ENCODE data around the gene CD28. TPM values are rescaled to one million over a fixed set of nuclear protein-coding genes. Genes with fewer than 3 reads are reported as not detected.

The CD28 gene
- total and polyA plus RNA-seq, 2 donors (not counting 1 experiment from before 2014, with no cell fraction given) = 0.03 TPM; not detected in 1

DNA sequence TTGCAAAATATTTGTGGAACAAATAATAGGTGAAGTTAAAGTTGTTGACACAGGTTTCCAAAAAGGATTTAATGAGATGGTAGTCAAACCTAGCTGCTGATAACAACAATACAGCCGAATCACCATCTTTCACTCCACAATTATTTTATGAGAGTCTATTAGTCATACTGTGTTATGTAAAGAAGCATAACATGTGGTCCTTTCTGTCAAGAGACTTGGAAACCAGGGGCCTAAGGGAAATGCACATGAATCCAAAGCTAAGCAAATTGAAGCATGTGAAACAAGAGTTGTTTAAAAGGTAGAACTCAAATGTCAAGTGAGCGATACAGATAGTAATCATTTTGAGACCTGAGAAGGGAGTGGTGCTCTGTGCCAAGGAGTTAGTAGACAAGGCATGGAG is 16.0 kb downstream of the CD28 start:
- H3K27ac ChIP-seq (ENCODE audit: insufficient read depth, low read length) = no peak overlapping the region
- no peaks in the 10 kb centered on the region for H3K36me3 ChIP-seq (ENCODE audit: control insufficient read depth, insufficient read depth, low read length)
- DNase-seq (ENCODE audit: low read depth in 2 of 2) = peak in 1 of 2 donors; percentile 43
- H2AFZ ChIP-seq (ENCODE audit: low read length) = no peak overlapping the region
- H3K4me1 ChIP-seq (ENCODE audit: control insufficient read depth, extremely low read depth, insufficient read depth, low read length) = no peaks in the 10 kb centered on the region
- no peaks in the 10 kb centered on the region for H4K20me1 ChIP-seq (ENCODE audit: control insufficient read depth, extremely low read depth, insufficient read depth, low read length)
- no peaks in the 10 kb centered on the region for H3K27me3 ChIP-seq (ENCODE audit: control insufficient read depth, insufficient read depth, low read length)
- no peak overlapping the region for H3K4me2 ChIP-seq (ENCODE audit: extremely low read depth, insufficient read depth, low read length)
- H3K79me2 ChIP-seq (ENCODE audit: control insufficient read depth, insufficient read depth, low read length) = no peaks in the 10 kb centered on the region
- no peak overlapping the region for H3K9ac ChIP-seq (ENCODE audit: insufficient read depth, low read length)
- no peaks in the 10 kb centered on the region for H3K9me3 ChIP-seq (ENCODE audit: control insufficient read depth, insufficient read depth, low read depth, low read length)
- H3K4me3 ChIP-seq (replicated peaks in 1 of 4; ENCODE audit: control extremely low read depth in 1 of 4, insufficient read depth in 1 of 4, low read depth in 3 of 4, low read length in 4 of 4) = no peak overlapping the region
- TF ChIP-seq, protein P1, sequence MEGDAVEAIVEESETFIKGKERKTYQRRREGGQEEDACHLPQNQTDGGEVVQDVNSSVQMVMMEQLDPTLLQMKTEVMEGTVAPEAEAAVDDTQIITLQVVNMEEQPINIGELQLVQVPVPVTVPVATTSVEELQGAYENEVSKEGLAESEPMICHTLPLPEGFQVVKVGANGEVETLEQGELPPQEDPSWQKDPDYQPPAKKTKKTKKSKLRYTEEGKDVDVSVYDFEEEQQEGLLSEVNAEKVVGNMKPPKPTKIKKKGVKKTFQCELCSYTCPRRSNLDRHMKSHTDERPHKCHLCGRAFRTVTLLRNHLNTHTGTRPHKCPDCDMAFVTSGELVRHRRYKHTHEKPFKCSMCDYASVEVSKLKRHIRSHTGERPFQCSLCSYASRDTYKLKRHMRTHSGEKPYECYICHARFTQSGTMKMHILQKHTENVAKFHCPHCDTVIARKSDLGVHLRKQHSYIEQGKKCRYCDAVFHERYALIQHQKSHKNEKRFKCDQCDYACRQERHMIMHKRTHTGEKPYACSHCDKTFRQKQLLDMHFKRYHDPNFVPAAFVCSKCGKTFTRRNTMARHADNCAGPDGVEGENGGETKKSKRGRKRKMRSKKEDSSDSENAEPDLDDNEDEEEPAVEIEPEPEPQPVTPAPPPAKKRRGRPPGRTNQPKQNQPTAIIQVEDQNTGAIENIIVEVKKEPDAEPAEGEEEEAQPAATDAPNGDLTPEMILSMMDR (conservative IDR thresholded peaks at IDR 0.05 in 1 of 2, IDR thresholded peaks at IDR 0.05 in 1 of 2; ENCODE audit: low read depth in 1 of 2, low read length in 2 of 2) = no peak
- TF ChIP-seq EZH2 (IDR thresholded peaks at IDR 0.05; ENCODE audit: low read length, missing control alignments) = no peak

DNA sequence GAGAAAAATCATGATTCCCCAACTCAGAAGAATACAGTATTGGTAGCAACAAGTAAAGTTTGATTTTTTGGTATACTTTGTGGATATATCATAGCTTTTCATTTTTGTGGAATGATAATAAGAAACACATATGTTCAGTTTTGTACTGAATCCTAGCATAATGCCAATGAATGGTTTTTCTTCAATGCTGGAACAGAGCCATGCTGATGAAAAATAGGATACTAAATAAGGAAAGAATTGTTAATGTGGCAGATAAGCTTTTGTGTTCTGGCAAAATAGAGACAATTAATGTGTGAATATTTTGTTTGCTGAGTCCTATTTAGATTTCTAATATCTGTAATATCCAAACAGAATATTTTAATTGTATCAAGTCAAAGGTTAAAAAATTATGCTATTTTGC is 21.9 kb downstream of the CD28 start:
- H3K9me3 ChIP-seq (ENCODE audit: control insufficient read depth, insufficient read depth, low read depth, low read length) = no peaks in the 10 kb centered on the region
- H3K36me3 ChIP-seq (ENCODE audit: control insufficient read depth, insufficient read depth, low read length) = no peaks in the 10 kb centered on the region
- no peak for DNase-seq (ENCODE audit: low read depth in 2 of 2)
- no peaks in the 10 kb centered on the region for H4K20me1 ChIP-seq (ENCODE audit: control insufficient read depth, extremely low read depth, insufficient read depth, low read length)
- H3K9ac ChIP-seq (ENCODE audit: insufficient read depth, low read length) = no peak overlapping the region
- H3K27ac ChIP-seq (ENCODE audit: insufficient read depth, low read length) = no peak overlapping the region
- H3K79me2 ChIP-seq (ENCODE audit: control insufficient read depth, insufficient read depth, low read length) = no peaks in the 10 kb centered on the region
- H2AFZ ChIP-seq (ENCODE audit: low read length) = no peak overlapping the region
- H3K4me2 ChIP-seq (ENCODE audit: extremely low read depth, insufficient read depth, low read length) = no peak overlapping the region
- no peak overlapping the region for H3K4me3 ChIP-seq (replicated peaks in 1 of 4; ENCODE audit: control extremely low read depth in 1 of 4, insufficient read depth in 1 of 4, low read depth in 3 of 4, low read length in 4 of 4)
- no peak for TF ChIP-seq EZH2 (IDR thresholded peaks at IDR 0.05; ENCODE audit: low read length, missing control alignments)
- TF ChIP-seq, protein P1 (conservative IDR thresholded peaks at IDR 0.05 in 1 of 2, IDR thresholded peaks at IDR 0.05 in 1 of 2; ENCODE audit: low read depth in 1 of 2, low read length in 2 of 2) = no peak
- H3K27me3 ChIP-seq (ENCODE audit: control insufficient read depth, insufficient read depth, low read length) = no peaks in the 10 kb centered on the region
- no peaks in the 10 kb centered on the region for H3K4me1 ChIP-seq (ENCODE audit: control insufficient read depth, extremely low read depth, insufficient read depth, low read length)

DNA sequence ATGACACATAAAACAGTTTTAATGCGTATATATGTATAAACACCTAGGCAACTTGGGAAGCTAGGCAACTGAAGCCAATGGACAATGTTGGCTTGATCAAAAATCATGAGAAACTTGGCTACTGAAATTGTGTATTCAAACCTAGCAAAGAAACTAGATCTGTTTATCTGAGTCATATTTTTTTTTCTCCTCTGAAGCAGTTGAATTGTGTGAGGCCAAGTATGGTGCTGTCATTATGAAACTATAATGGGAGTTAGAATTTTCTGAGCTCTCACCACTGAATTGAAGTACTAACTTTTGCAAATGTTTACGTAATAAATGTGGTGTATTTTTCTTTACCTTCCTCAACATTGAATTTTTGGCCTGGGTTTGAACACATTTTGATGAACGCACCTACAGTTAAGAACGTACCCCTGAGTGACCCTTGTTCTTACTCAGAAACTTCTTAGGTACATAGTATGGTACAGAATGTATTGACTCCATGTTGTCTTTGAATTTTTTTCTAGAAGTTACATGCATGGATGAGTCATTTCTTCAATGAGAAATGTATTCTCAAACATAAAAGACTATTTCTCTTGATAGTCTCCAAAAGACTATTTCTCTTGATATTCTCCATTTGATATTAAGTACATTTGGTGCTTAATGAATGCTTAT is 23.8 kb downstream of the CD28 start:
- no peaks in the 10 kb centered on the region for H3K79me2 ChIP-seq (ENCODE audit: control insufficient read depth, insufficient read depth, low read length)
- H3K4me3 ChIP-seq (replicated peaks in 1 of 4; ENCODE audit: control extremely low read depth in 1 of 4, insufficient read depth in 1 of 4, low read depth in 3 of 4, low read length in 4 of 4) = no peak overlapping the region
- H3K27ac ChIP-seq (ENCODE audit: insufficient read depth, low read length) = no peak overlapping the region
- H3K4me2 ChIP-seq (ENCODE audit: extremely low read depth, insufficient read depth, low read length) = no peak overlapping the region
- H3K27me3 ChIP-seq (ENCODE audit: control insufficient read depth, insufficient read depth, low read length) = no peaks in the 10 kb centered on the region
- H4K20me1 ChIP-seq (ENCODE audit: control insufficient read depth, extremely low read depth, insufficient read depth, low read length) = no peaks in the 10 kb centered on the region
- TF ChIP-seq EZH2 (IDR thresholded peaks at IDR 0.05; ENCODE audit: low read length, missing control alignments) = no peak
- TF ChIP-seq, protein P1 (conservative IDR thresholded peaks at IDR 0.05 in 1 of 2, IDR thresholded peaks at IDR 0.05 in 1 of 2; ENCODE audit: low read depth in 1 of 2, low read length in 2 of 2) = no peak
- no peaks in the 10 kb centered on the region for H3K4me1 ChIP-seq (ENCODE audit: control insufficient read depth, extremely low read depth, insufficient read depth, low read length)
- peak; percentile 30 to 73 for DNase-seq (ENCODE audit: low read depth in 2 of 2)
- H2AFZ ChIP-seq (ENCODE audit: low read length) = no peak overlapping the region
- H3K36me3 ChIP-seq (ENCODE audit: control insufficient read depth, insufficient read depth, low read length) = no peaks in the 10 kb centered on the region
- H3K9me3 ChIP-seq (ENCODE audit: control insufficient read depth, insufficient read depth, low read depth, low read length) = no peaks in the 10 kb centered on the region
- H3K9ac ChIP-seq (ENCODE audit: insufficient read depth, low read length) = no peak overlapping the region
